A549 (cell line): ENCODE measurements around the gene ZNF385D. TPM values are rescaled to one million over a fixed set of nuclear protein-coding genes. Genes with fewer than 3 reads are reported as not detected.

Experiments
- ATAC-seq, 2 experiments: fragments of 200-7000 bp in 1 of 2; fragments of >200 bp in 1 of 2; cut with Nextera tagmentation in 1 of 2; cut with Tn5 transposase in 1 of 2; 3 replicates each; pipeline versions ENCODE4 v1.8.0 to v1.9.1; 2018 to 2020; ENCODE audit warnings: mild to moderate bottlenecking in 1 of 2, moderate library complexity in 1 of 2
- CTCF ChIA-PET: fragments of 300-600 bp; sonication (Branson Sonifier 250); formaldehyde crosslinking; extraction: SDS; loops from one replicate; lab custom pipeline; 2021; ENCODE audit warnings: antibody characterized with exemption, inconsistent platforms; lab: Yijun Ruan, JAX
- POLR2A ChIA-PET: fragments of 350-600 bp; formaldehyde crosslinking; extraction: SDS; loops from one replicate; lab custom pipeline; 2021; ENCODE audit warnings: antibody characterized with exemption, inconsistent platforms; lab: Yijun Ruan, JAX
- DNase-seq, 2 experiments: peaks; one replicate each; pipeline versions ENCODE4 v3.0.0 to v3.0.0-alpha.2; 2011 to 2016; ENCODE audit warnings: low read depth in 1 of 2, low spot score in 1 of 2
- FAIRE-seq: peaks from 2 replicates; lab custom pipeline; 2011; peaks lifted over from hg19 to GRCh38; lab: Jason Lieb, UNC
- H3K27ac ChIP-seq, 2 experiments: fragments of >200 bp; sonication (Bioruptor Twin); formaldehyde crosslinking; 3 replicates each; pipeline ENCODE4 v1.5.1; 2016 to 2017
- H3K4me1 ChIP-seq: fragments of >200 bp; sonication (Bioruptor Twin); formaldehyde crosslinking; 3 replicates; pipeline ENCODE4 v1.6.1; 2016
- H3K4me2 ChIP-seq: fragments of >200 bp; sonication (Bioruptor Twin); formaldehyde crosslinking; 3 replicates; pipeline ENCODE4 v1.6.1; 2016
- H3K4me3 ChIP-seq: fragments of >200 bp; sonication (Bioruptor Twin); formaldehyde crosslinking; 3 replicates; pipeline ENCODE4 v1.5.1; 2016
- H3K9me3 ChIP-seq: fragments of >200 bp; sonication (Bioruptor Twin); formaldehyde crosslinking; 3 replicates; pipeline ENCODE4 v1.6.1; 2016
- BHLHE40 ChIP-seq: IDR thresholded peaks from 2 replicates; pipeline ENCODE4 v1.6.1; 2012; ENCODE audit warnings: low read depth, low read length, inconsistent platforms
- CBX8 ChIP-seq: fragments of 200-600 bp; sonication (generic); IDR thresholded peaks from 2 replicates; pipeline ENCODE4 v1.6.1; 2016
- CEBPB ChIP-seq, 2 experiments: fragments of >200 bp in 1 of 2; sonication (Bioruptor Twin) in 1 of 2; formaldehyde crosslinking in 1 of 2; IDR thresholded peaks; 2 replicates each; pipeline ENCODE4 v1.6.1; 2012 to 2016
- CHD2 ChIP-seq: fragments of 150-350 bp; IDR thresholded peaks from 2 replicates; pipeline ENCODE4 v1.6.1; 2014; ENCODE audit warnings: low read length; ENCODE audit not compliant: partially characterized antibody
- CHD4 ChIP-seq: fragments of 200-600 bp; sonication (generic); IDR thresholded peaks from 2 replicates; pipeline ENCODE4 v1.6.1; 2016; ENCODE audit warnings: antibody characterized with exemption, mild to moderate bottlenecking, borderline replicate concordance
- CTCF ChIP-seq: fragments of >200 bp; sonication (Bioruptor Twin); formaldehyde crosslinking; IDR thresholded peaks from 3 replicates; pipeline ENCODE4 v1.5.1; 2016
- EHF ChIP-seq: fragments of 250-450 bp; sonication (Bioruptor Pico); IDR thresholded peaks from 2 replicates; pipeline ENCODE4 v1.5.0; 2020; ENCODE audit warnings: mild to moderate bottlenecking
- EHMT2 ChIP-seq: fragments of 200-600 bp; sonication (generic); IDR thresholded peaks from 2 replicates; pipeline ENCODE4 v1.6.1; 2016; ENCODE audit warnings: antibody characterized with exemption, low read depth, mild to moderate bottlenecking, moderate library complexity
- FOSL2 ChIP-seq, 2 experiments: fragments of 450-650 bp in 1 of 2; fragments of >200 bp in 1 of 2; sonication (Bioruptor Twin) in 1 of 2; formaldehyde crosslinking; IDR thresholded peaks; 2 replicates each; pipeline versions ENCODE4 v1.5.0 to v1.6.1; 2016 to 2020; ENCODE audit warnings: mild to moderate bottlenecking in 1 of 2, moderate library complexity in 1 of 2
- HEYL ChIP-seq: fragments of 250-450 bp; sonication (Bioruptor Pico); IDR thresholded peaks from 2 replicates; pipeline ENCODE4 v1.8.0; 2021; ENCODE audit warnings: mild to moderate bottlenecking, moderate library complexity
- HOXB13 ChIP-seq: fragments of 250-450 bp; sonication (Bioruptor Pico); IDR thresholded peaks from 2 replicates; pipeline ENCODE4 v1.5.0; 2020; ENCODE audit warnings: low read depth, mild to moderate bottlenecking, moderate library complexity
- KDM1A ChIP-seq: fragments of 200-600 bp; sonication (generic); IDR thresholded peaks from 2 replicates; pipeline ENCODE4 v1.6.1; 2016; ENCODE audit warnings: low read depth, mild to moderate bottlenecking
- NPAS2 ChIP-seq: fragments of 250-450 bp; sonication (Bioruptor Pico); IDR thresholded peaks from 2 replicates; pipeline ENCODE4 v1.8.0; 2022; ENCODE audit warnings: mild to moderate bottlenecking, moderate library complexity, borderline replicate concordance
- PBX3 ChIP-seq: IDR thresholded peaks from 2 replicates; pipeline ENCODE4 v1.6.1; 2012
- RAD21 ChIP-seq, 2 experiments: fragments of >200 bp in 1 of 2; sonication (Bioruptor Twin) in 1 of 2; formaldehyde crosslinking in 1 of 2; IDR thresholded peaks in 1 of 2; conservative IDR thresholded peaks in 1 of 2; 2 replicates in 1 of 2; 3 replicates in 1 of 2; pipeline ENCODE4 v1.6.1; 2012 to 2018; ENCODE audit warnings: inconsistent platforms in 1 of 2
- REST ChIP-seq: fragments of 200-600 bp; sonication (generic); IDR thresholded peaks from 2 replicates; pipeline ENCODE4 v1.6.1; 2016; ENCODE audit warnings: antibody characterized with exemption, mild to moderate bottlenecking, moderate library complexity
- RNF2 ChIP-seq: fragments of 200-600 bp; sonication (generic); IDR thresholded peaks from 2 replicates; pipeline ENCODE4 v1.6.1; 2016; ENCODE audit warnings: low read depth, mild to moderate bottlenecking, antibody characterized with exemption, moderate library complexity, borderline replicate concordance
- SMC3 ChIP-seq: fragments of >200 bp; sonication (Bioruptor Twin); formaldehyde crosslinking; IDR thresholded peaks from 3 replicates; pipeline ENCODE4 v1.6.1; 2018; ENCODE audit warnings: inconsistent platforms
- TFCP2L1 ChIP-seq: fragments of 250-450 bp; sonication (Bioruptor Pico); IDR thresholded peaks from 2 replicates; pipeline ENCODE4 v1.5.0; 2021; ENCODE audit warnings: mild to moderate bottlenecking
- ZNF302 ChIP-seq: fragments of 250-450 bp; sonication (Bioruptor Pico); IDR thresholded peaks from 2 replicates; pipeline ENCODE4 v1.9.0; 2021; ENCODE audit warnings: inconsistent platforms, mild to moderate bottlenecking, moderate library complexity
- WGBS: methylation state at CpG from one replicate; pipeline ENCODE4 v1.1.6; 2017; ENCODE audit errors: missing lambda C conversion rate; 5-methylcytosine and 5-hydroxymethylcytosine counted together
- polyA plus RNA-seq, 4 experiments: library from polyadenylated mRNA; depleted of rRNA in 3 of 4; stranded (reverse); fragments of >200 nt; fragmentation: RNase III in 1 of 4; extraction: RNeasy Plus Mini Kit Qiagen cat#74134 plus additional on column Dnase treatment in 1 of 4; gene quantifications; 2 replicates in 3 of 4; 3 replicates in 1 of 4; pipeline ENCODE4 v1.2.3, GENCODE V29; 2011 to 2017

ZNF385D gene
- polyA plus RNA-seq, 2 of the 4 experiments (the other 2 are of a cell fraction) = not detected

- no peak overlapping the region for H3K4me3 ChIP-seq
- ATAC-seq = peak in 1 of 2 experiments; percentile 62; a peak in 2 of 6 replicates
- POLR2A ChIA-PET = no interaction called here
These were observed 266.8 kb downstream of the ZNF385D start for GRCh38 chr3:21484057-21484827.

More at GRCh38 chr3:21484057-21484827, 266.8 kb downstream of the ZNF385D start:
- no peak overlapping the region for H3K4me2 ChIP-seq
- H3K9me3 ChIP-seq = no peaks in the 10 kb centered on the region
- no peak overlapping the region for H3K27ac ChIP-seq
- 9% methylated on average over 5 of the region's 5 CpGs for WGBS
- TF ChIP-seq TFCP2L1 (CRISPR knock-in tag) = no peak
- TF ChIP-seq CTCF = peak; percentile 23; the same call in 1 of the 3 replicates
- TF ChIP-seq HEYL (CRISPR knock-in tag) = no peak
- TF ChIP-seq CEBPB (IDR thresholded peaks at IDR 0.05) = no peak
- no peak for TF ChIP-seq EHMT2
- TF ChIP-seq NPAS2 (CRISPR knock-in tag) = no peak
- no peak for TF ChIP-seq RNF2
- peak; percentile 24 to 46; a peak in 2 of 5 replicates for TF ChIP-seq RAD21 (conservative IDR thresholded peaks at IDR 0.05 in 1 of 2, IDR thresholded peaks at IDR 0.05 in 1 of 2)
- peak; percentile 24; the same call in 1 of the 3 replicates for TF ChIP-seq SMC3
- TF ChIP-seq EHF (CRISPR knock-in tag) = no peak
- no peak for TF ChIP-seq FOSL2 (IDR thresholded peaks at IDR 0.05)
- TF ChIP-seq FOSL2 (CRISPR knock-in tag; IDR thresholded peaks at IDR 0.05) = no peak
- TF ChIP-seq PBX3 = no peak
- no peak for TF ChIP-seq HOXB13 (CRISPR knock-in tag)
- TF ChIP-seq CHD2 = no peak
- TF ChIP-seq CHD4 = no peak
- TF ChIP-seq BHLHE40 = no peak
- TF ChIP-seq ZNF302 (CRISPR knock-in tag) = no peak
- no peak for TF ChIP-seq KDM1A
- TF ChIP-seq REST = no peak
- no peak for TF ChIP-seq CBX8
- DNase-seq (peak; percentile 1 to 59), FAIRE-seq (no peak)
- H3K4me1 ChIP-seq = no peaks in the 10 kb centered on the region
- CTCF ChIA-PET = no interaction called here
